ENCODE data around the gene MAN1C1. TPM values are rescaled to one million over a fixed set of nuclear protein-coding genes. Genes with fewer than 3 reads are reported as not detected.

The MAN1C1 gene
- total RNA-seq, 2 experiments from 2014 or later = 4.6 to 4.8 TPM

- H3K4me1 Mint-ChIP-seq (ENCODE audit: low read depth) = peaks cover 57% of the 10 kb centered on the region
- DNase-seq = no peak
- CTCF ChIA-PET = interaction anchor here (0.6 to 2.4 kb wide), 3 partner anchors 25 to 397 kb away, joined by 4 to 12 read pairs (median 7); no protein-coding TSS in a partner anchor
- H3K9me3 Mint-ChIP-seq = no peaks in the 10 kb centered on the region
- no peaks in the 10 kb centered on the region for H3K36me3 Mint-ChIP-seq
- no peaks in the 10 kb centered on the region for H3K27me3 Mint-ChIP-seq
- peak overlapping the region; percentile 64 for H3K27ac Mint-ChIP-seq
- no peak overlapping the region for H3K4me3 Mint-ChIP-seq
- intact Hi-C loops (cut with micrococcal nuclease) = loop anchor here (2.0 to 5.0 kb wide), 2 partner anchors 76 to 97 kb away; no protein-coding TSS in a partner anchor
- POLR2A ChIA-PET = no interaction called here
These were observed 157.0 kb downstream of the MAN1C1 start for GRCh38 chr1:25773441-25774125.

GRCh38 chr1:25774206-25774803, 157.7 kb downstream of the MAN1C1 start:
- intact Hi-C loops (cut with micrococcal nuclease) = loop anchor here (2.0 to 5.0 kb wide), 2 partner anchors 77 to 98 kb away; no protein-coding TSS in a partner anchor
- Mint-ChIP-seq H3K9me3 (no peaks in the 10 kb centered on the region), H3K4me1 (ENCODE audit: low read depth) (peaks cover 52% of the 10 kb centered on the region), H3K27me3 (no peaks in the 10 kb centered on the region), H3K4me3 (peak overlapping the region; percentile 58), H3K27ac (peak overlapping the region; percentile 64), H3K36me3 (no peaks in the 10 kb centered on the region)
- POLR2A ChIA-PET = interaction anchor here (0.6 to 1.4 kb wide), 2 partner anchors 98 to 225 kb away, joined by 3 to 7 read pairs; no protein-coding TSS in a partner anchor
- CTCF ChIA-PET = interaction anchor here (1.0 to 2.4 kb wide), 6 partner anchors 8 to 231 kb away, joined by 3 to 12 read pairs (median 6); partner anchors contain the start of gene LDLRAP1
- DNase-seq = no peak

GRCh38 chr1:25774921-25775771, 158.6 kb downstream of the MAN1C1 start:
- H3K9me3 Mint-ChIP-seq = no peaks in the 10 kb centered on the region
- H3K27me3 Mint-ChIP-seq = no peaks in the 10 kb centered on the region
- DNase-seq = peak; percentile 92
- H3K27ac Mint-ChIP-seq = peak overlapping the region; percentile 64
- H3K4me3 Mint-ChIP-seq = peak overlapping the region; percentile 58
- no peaks in the 10 kb centered on the region for H3K36me3 Mint-ChIP-seq
- ChIA-PET POLR2A (interaction anchor here (0.6 to 1.4 kb wide), 2 partner anchors 99 to 226 kb away, joined by 3 to 7 read pairs; no protein-coding TSS in a partner anchor), CTCF (interaction anchor here (0.6 to 2.4 kb wide), 7 partner anchors 9 to 256 kb away, joined by 3 to 12 read pairs (median 5); partner anchors contain the start of gene LDLRAP1)
- H3K4me1 Mint-ChIP-seq (ENCODE audit: low read depth) = peaks cover 48% of the 10 kb centered on the region
- intact Hi-C loops (cut with micrococcal nuclease) = loop anchor here (1.0 to 5.0 kb wide), 4 partner anchors 21 to 226 kb away; no protein-coding TSS in a partner anchor

- ChIA-PET CTCF (no interaction called here), POLR2A (no interaction called here)
- Mint-ChIP-seq H3K4me1 (ENCODE audit: low read depth) (peaks cover 14% of the 10 kb centered on the region), H3K27ac (no peak overlapping the region), H3K9me3 (no peaks in the 10 kb centered on the region), H3K27me3 (no peaks in the 10 kb centered on the region), H3K36me3 (no peaks in the 10 kb centered on the region), H3K4me3 (no peak overlapping the region)
- no peak for DNase-seq
- intact Hi-C loops (cut with micrococcal nuclease) = no loop called here
These were observed 162.8 kb downstream of the MAN1C1 start for GRCh38 chr1:25779388-25779787.

- CTCF ChIA-PET = interaction anchor here (1.2 kb wide), 1 partner anchor 161 kb away, joined by 3 read pairs; no protein-coding TSS in a partner anchor
- POLR2A ChIA-PET = no interaction called here
- Mint-ChIP-seq H3K4me1 (ENCODE audit: low read depth) (peaks cover 9% of the 10 kb centered on the region), H3K4me3 (no peak overlapping the region), H3K27me3 (no peaks in the 10 kb centered on the region), H3K9me3 (no peaks in the 10 kb centered on the region), H3K27ac (no peak overlapping the region), H3K36me3 (no peaks in the 10 kb centered on the region)
- intact Hi-C loops (cut with micrococcal nuclease) = no loop called here
- DNase-seq = no peak
These were observed 163.3 kb downstream of the MAN1C1 start for GRCh38 chr1:25779894-25780293.

GRCh38 chr1:25780318-25781129, 163.9 kb downstream of the MAN1C1 start:
- no peak for DNase-seq
- CTCF ChIA-PET = interaction anchor here (1.2 kb wide), 1 partner anchor 161 kb away, joined by 3 read pairs; no protein-coding TSS in a partner anchor
- Mint-ChIP-seq H3K36me3 (no peaks in the 10 kb centered on the region), H3K4me3 (no peak overlapping the region), H3K27ac (no peak overlapping the region), H3K4me1 (ENCODE audit: low read depth) (peaks cover 3% of the 10 kb centered on the region), H3K9me3 (no peaks in the 10 kb centered on the region), H3K27me3 (no peaks in the 10 kb centered on the region)
- intact Hi-C loops (cut with micrococcal nuclease) = no loop called here
- POLR2A ChIA-PET = no interaction called here

- POLR2A ChIA-PET = no interaction called here
- CTCF ChIA-PET = interaction anchor here (1.3 kb wide), 1 partner anchor 162 kb away, joined by 3 read pairs; no protein-coding TSS in a partner anchor
- no peak overlapping the region for H3K27ac Mint-ChIP-seq
These were observed 164.5 kb downstream of the MAN1C1 start for GRCh38 chr1:25781130-25781433.

GRCh38 chr1:25782608-25783201, 166.1 kb downstream of the MAN1C1 start:
- intact Hi-C loops (cut with micrococcal nuclease) = no loop called here
- CTCF ChIA-PET = no interaction called here
- Mint-ChIP-seq H3K36me3 (no peaks in the 10 kb centered on the region), H3K27ac (no peak overlapping the region), H3K27me3 (no peaks in the 10 kb centered on the region), H3K4me1 (ENCODE audit: low read depth) (no peaks in the 10 kb centered on the region), H3K9me3 (no peaks in the 10 kb centered on the region), H3K4me3 (no peak overlapping the region)
- POLR2A ChIA-PET = no interaction called here
- no peak for DNase-seq

More at GRCh38 chr1:25781130-25781433, 164.5 kb downstream of the MAN1C1 start:
- Mint-ChIP-seq H3K4me1 (ENCODE audit: low read depth) (no peaks in the 10 kb centered on the region), H3K36me3 (no peaks in the 10 kb centered on the region), H3K9me3 (no peaks in the 10 kb centered on the region), H3K4me3 (no peak overlapping the region), H3K27me3 (no peaks in the 10 kb centered on the region)
- no peak for DNase-seq
- intact Hi-C loops (cut with micrococcal nuclease) = no loop called here

GRCh38 chr1:25784575-25785051, 168.0 kb downstream of the MAN1C1 start:
- POLR2A ChIA-PET = interaction anchor here (0.7 kb wide), 1 partner anchor 212 kb away, joined by 3 read pairs; no protein-coding TSS in a partner anchor
- H3K4me1 Mint-ChIP-seq (ENCODE audit: low read depth) = no peaks in the 10 kb centered on the region
- no peak overlapping the region for H3K4me3 Mint-ChIP-seq
- H3K27me3 Mint-ChIP-seq = no peaks in the 10 kb centered on the region
- CTCF ChIA-PET = no interaction called here
- intact Hi-C loops (cut with micrococcal nuclease) = no loop called here
- no peak overlapping the region for H3K27ac Mint-ChIP-seq
- H3K9me3 Mint-ChIP-seq = no peaks in the 10 kb centered on the region
- H3K36me3 Mint-ChIP-seq = no peaks in the 10 kb centered on the region
- no peak for DNase-seq

- DNase-seq = no peak
- Mint-ChIP-seq H3K27ac (no peak overlapping the region), H3K27me3 (no peaks in the 10 kb centered on the region), H3K9me3 (no peaks in the 10 kb centered on the region), H3K4me1 (ENCODE audit: low read depth) (no peaks in the 10 kb centered on the region), H3K4me3 (no peak overlapping the region), H3K36me3 (no peaks in the 10 kb centered on the region)
- intact Hi-C loops (cut with micrococcal nuclease) = no loop called here
- ChIA-PET CTCF (no interaction called here), POLR2A (interaction anchor here (0.7 kb wide), 1 partner anchor 213 kb away, joined by 3 read pairs; no protein-coding TSS in a partner anchor)
These were observed 168.9 kb downstream of the MAN1C1 start for GRCh38 chr1:25785333-25786067.

Measured in activated CD4-positive, alpha-beta memory T cell treated with anti-CD3 and anti-CD28 coated beads for 36 hours (primary cell).